NOMO-1 treated with DMSO at 0.1 percent for 48 hours (cell line): ENCODE results near the gene PDCD5.
"Not testable (repeated sequence)": the region's sequence is repeated elsewhere in the genome, so short reads cannot be mapped to it uniquely, and the experiment has no call there.

Experiments used
- DNase-seq: peaks from one replicate; lab custom pipeline; 2025; ENCODE audit not compliant: unreplicated experiment; lab: John Stamatoyannopoulos, UW

Gene PDCD5

GRCh38 chr19:32576790-32577189 is 4.2 kb upstream of the PDCD5 start:
- DNase-seq = no peak

GRCh38 chr19:32580353-32580900 is 563 bp upstream of the PDCD5 start:
- DNase-seq = no peak

- DNase-seq = peak; percentile 9
These were observed 752 bp downstream of the PDCD5 start for GRCh38 chr19:32581705-32582179.

GRCh38 chr19:32587747-32588504 is 6.9 kb downstream of the PDCD5 start:
- DNase-seq = not testable (repeated sequence)

- no peak for DNase-seq
These were observed 13.0 kb downstream of the PDCD5 start for GRCh38 chr19:32594021-32594420.

- DNase-seq = no peak
These were observed 14.5 kb downstream of the PDCD5 start for GRCh38 chr19:32595491-32595890.

- no peak for DNase-seq
These were observed 17.0 kb downstream of the PDCD5 start for GRCh38 chr19:32598022-32598421.

- no peak for DNase-seq
These were observed 18.3 kb downstream of the PDCD5 start for GRCh38 chr19:32599258-32599657.

GRCh38 chr19:32599736-32600157 is 18.8 kb downstream of the PDCD5 start:
- DNase-seq = peak; percentile 48

GRCh38 chr19:32603961-32604360 is 23.0 kb downstream of the PDCD5 start:
- no peak for DNase-seq

- DNase-seq = no peak
These were observed 24.6 kb downstream of the PDCD5 start for GRCh38 chr19:32605544-32605943.

- no peak for DNase-seq
These were observed 25.3 kb downstream of the PDCD5 start for GRCh38 chr19:32606289-32606688.

GRCh38 chr19:32607479-32607878 is 26.5 kb downstream of the PDCD5 start:
- DNase-seq = no peak

GRCh38 chr19:32611161-32611560 is 30.2 kb downstream of the PDCD5 start:
- no peak for DNase-seq

- no peak for DNase-seq
These were observed 32.0 kb downstream of the PDCD5 start for GRCh38 chr19:32613008-32613407.

GRCh38 chr19:32614916-32615315 is 33.9 kb downstream of the PDCD5 start:
- no peak for DNase-seq

- DNase-seq = no peak
These were observed 34.6 kb downstream of the PDCD5 start for GRCh38 chr19:32615569-32615968.

- no peak for DNase-seq
These were observed 38.2 kb downstream of the PDCD5 start for GRCh38 chr19:32619051-32619685.

- DNase-seq = no peak
These were observed 41.0 kb downstream of the PDCD5 start for GRCh38 chr19:32622002-32622401.

GRCh38 chr19:32624410-32624809 is 43.4 kb downstream of the PDCD5 start:
- no peak for DNase-seq

- DNase-seq = no peak
These were observed 46.0 kb downstream of the PDCD5 start for GRCh38 chr19:32626969-32627368.

- no peak for DNase-seq
These were observed 46.8 kb downstream of the PDCD5 start for GRCh38 chr19:32627714-32628270.
